Endothelial cell of umbilical vein (primary cell): ENCODE results near the gene CCNL2.

Source experiments
- CTCF ChIP-seq, 2 donors: IDR thresholded peaks; 1 replicate in 1 of 2; 2 replicates in 1 of 2; pipeline ENCODE4 v1.5.1; 2011; ENCODE audit warnings: low read length in 2 of 2, mild to moderate bottlenecking in 2 of 2, moderate library complexity in 2 of 2, control low read depth in 1 of 2, inconsistent platforms in 1 of 2, low read depth in 1 of 2; ENCODE audit not compliant: insufficient read depth in 1 of 2; ENCODE audit errors: extremely low read depth in 1 of 2
- EZH2 ChIP-seq: IDR thresholded peaks from 2 replicates; pipeline ENCODE4 v1.6.1; 2012; ENCODE audit warnings: borderline replicate concordance, low read depth, mild to moderate bottlenecking, moderate library complexity, low read length, inconsistent platforms; ENCODE audit not compliant: severe bottlenecking
- POLR2A ChIP-seq: IDR thresholded peaks from 2 replicates; pipeline ENCODE4 v1.6.1; 2012; ENCODE audit warnings: low read depth, mild to moderate bottlenecking, control low read depth, low read length
- POLR2AphosphoS5 ChIP-seq: IDR thresholded peaks from 2 replicates; pipeline ENCODE4 v1.6.1; 2012; ENCODE audit warnings: low read depth, mild to moderate bottlenecking, control low read depth, low read length, moderate library complexity; ENCODE audit not compliant: insufficient read depth

- TF ChIP-seq POLR2A (no peak), CTCF (IDR thresholded peaks at IDR 0.05; ENCODE audit: extremely low read depth in 1 of 2, insufficient read depth in 1 of 2, low read depth in 1 of 2, low read length in 2 of 2) (no peak), POLR2AphosphoS5 (no peak), EZH2 (no peak)
These were observed 27.8 kb downstream of the CCNL2 start for GRCh38 chr1:1371364-1371745.
